ENCODE data around the gene TNIK.

The TNIK gene

GRCh38 chr3:171470714-171471227 lies 10.6 kb upstream of the TNIK start:
- intact Hi-C loops (cut with DNase I), result no loop called here
- no peak for DNase-seq

- intact Hi-C loops (cut with DNase I), result loop anchor here (10.0 kb wide), 1 partner anchor 95 kb away; no protein-coding TSS in a partner anchor
- DNase-seq, result no peak
These were observed 9.2 kb upstream of the TNIK start for GRCh38 chr3:171469376-171469775.

GRCh38 chr3:171468296-171468906 lies 8.2 kb upstream of the TNIK start:
- peak in 1 of 10 donors; percentile 42 for DNase-seq
- intact Hi-C loops (cut with DNase I), result loop anchor here (10.0 kb wide), 1 partner anchor 96 kb away; no protein-coding TSS in a partner anchor

- intact Hi-C loops (cut with DNase I), result loop anchor here (10.0 kb wide), 1 partner anchor 99 kb away; no protein-coding TSS in a partner anchor
- no peak for DNase-seq
These were observed 5.6 kb upstream of the TNIK start for GRCh38 chr3:171465763-171466162.

- no peak for DNase-seq
- intact Hi-C loops (cut with DNase I), result loop anchor here (5.0 to 10.0 kb wide), 2 partner anchors 100 to 502 kb away; no protein-coding TSS in a partner anchor
These were observed 4.3 kb upstream of the TNIK start for GRCh38 chr3:171464462-171464861.

- intact Hi-C loops (cut with DNase I), result loop anchor here (5.0 to 10.0 kb wide), 2 partner anchors 103 to 500 kb away; no protein-coding TSS in a partner anchor
- no peak for DNase-seq
These were observed 2.0 kb upstream of the TNIK start for GRCh38 chr3:171462224-171462623.

- intact Hi-C loops (cut with DNase I), result loop anchor here (2.0 to 10.0 kb wide), 3 partner anchors 103 to 499 kb away; no protein-coding TSS in a partner anchor
- DNase-seq, result no peak
These were observed 1.3 kb upstream of the TNIK start for GRCh38 chr3:171461525-171461917.

- DNase-seq, result peak; percentile 39 to 94 (median 57)
- intact Hi-C loops (cut with DNase I), result loop anchor here (2.0 to 10.0 kb wide), 3 partner anchors 104 to 499 kb away; no protein-coding TSS in a partner anchor
These were observed 720 bp upstream of the TNIK start for GRCh38 chr3:171460725-171461524.

GRCh38 chr3:171459137-171459941 lies 866 bp downstream of the TNIK start:
- DNase-seq, result peak; percentile 20 to 85 (median 39)
- intact Hi-C loops (cut with DNase I), result no loop called here

- intact Hi-C loops (cut with DNase I), result no loop called here
- peak in 5 of 10 donors; percentile 21 to 73 (median 31) for DNase-seq
These were observed 1.4 kb downstream of the TNIK start for GRCh38 chr3:171458864-171459136.

GRCh38 chr3:171458071-171458863 lies 1.9 kb downstream of the TNIK start:
- intact Hi-C loops (cut with DNase I), result no loop called here
- peak in 5 of 10 donors; percentile 14 to 81 (median 70) for DNase-seq

- DNase-seq, result peak in 3 of 10 donors; percentile 14 to 78 (median 21)
- intact Hi-C loops (cut with DNase I), result no loop called here
These were observed 2.6 kb downstream of the TNIK start for GRCh38 chr3:171457607-171458061.

GRCh38 chr3:171456765-171457606 lies 3.2 kb downstream of the TNIK start:
- DNase-seq, result peak in 2 of 10 donors; percentile 8 to 19
- intact Hi-C loops (cut with DNase I), result no loop called here

- no peak for DNase-seq
- intact Hi-C loops (cut with DNase I), result no loop called here
These were observed 4.3 kb downstream of the TNIK start for GRCh38 chr3:171455603-171456550.

GRCh38 chr3:171454041-171454440 lies 6.2 kb downstream of the TNIK start:
- intact Hi-C loops (cut with DNase I), result no loop called here
- peak in 1 of 10 donors; percentile 72 for DNase-seq

GRCh38 chr3:171453180-171453886 lies 6.9 kb downstream of the TNIK start:
- peak in 2 of 10 donors; percentile 32 to 39 for DNase-seq
- intact Hi-C loops (cut with DNase I), result no loop called here

- intact Hi-C loops (cut with DNase I), result no loop called here
- DNase-seq, result no peak
These were observed 7.9 kb downstream of the TNIK start for GRCh38 chr3:171452328-171452727.

All from posterior cingulate gyrus (tissue), 11 donors.